Mammary microvascular endothelial cell (primary cell): Measurements from ENCODE around the gene IP6K3. TPM values are rescaled to one million over a fixed set of nuclear protein-coding genes. Genes with fewer than 3 reads are reported as not detected.

Experiments used
- total RNA-seq: library from RNA; depleted of rRNA; stranded (reverse); fragments of >200 nt; gene quantifications from 2 replicates; pipeline ENCODE4 v1.2.3, GENCODE V29; 2015

IP6K3 gene
- total RNA-seq = not detected in 2 replicates

GRCh38 chr6:33746651-33747100, at the start of gene IP6K3:
Gene IP6K3, minus strand, starts transcription at chr6:33746905. Its CDS starts 11,429 bp downstream, at chr6:33735476.

GRCh38 chr6:33788694-33789549, 42.2 kb upstream of the IP6K3 start, which contains the start of gene LEMD2:
Gene LEMD2, minus strand, starts transcription at chr6:33789130. Its CDS starts 14 bp downstream, at chr6:33789116.

GRCh38 chr6:33711140-33712129, 35.3 kb downstream of the IP6K3 start, which contains the start of gene UQCC2:
Gene UQCC2, minus strand, starts transcription at chr6:33711700. Its CDS starts 14 bp downstream, at chr6:33711686.

Other genes with a start within 250 kb of the IP6K3 start
- 30.8 and 31.8 TPM in 2 replicates for gene BAK1, start 166.6 kb downstream of the IP6K3 start, total RNA-seq
- gene ITPR3, start 125.6 kb downstream of the IP6K3 start, total RNA-seq = 82.5 and 94.1 TPM in 2 replicates
- 30.0 and 41.0 TPM in 2 replicates for gene UQCC2, start 35.2 kb downstream of the IP6K3 start, total RNA-seq
- 35.8 and 38.4 TPM in 2 replicates for gene LEMD2, start 42.2 kb upstream of the IP6K3 start, total RNA-seq
- not detected in 2 replicates for gene MLN, start 57.1 kb upstream of the IP6K3 start, total RNA-seq